ENCODE results near the gene IFITM10.

IFITM10 gene

DNA sequence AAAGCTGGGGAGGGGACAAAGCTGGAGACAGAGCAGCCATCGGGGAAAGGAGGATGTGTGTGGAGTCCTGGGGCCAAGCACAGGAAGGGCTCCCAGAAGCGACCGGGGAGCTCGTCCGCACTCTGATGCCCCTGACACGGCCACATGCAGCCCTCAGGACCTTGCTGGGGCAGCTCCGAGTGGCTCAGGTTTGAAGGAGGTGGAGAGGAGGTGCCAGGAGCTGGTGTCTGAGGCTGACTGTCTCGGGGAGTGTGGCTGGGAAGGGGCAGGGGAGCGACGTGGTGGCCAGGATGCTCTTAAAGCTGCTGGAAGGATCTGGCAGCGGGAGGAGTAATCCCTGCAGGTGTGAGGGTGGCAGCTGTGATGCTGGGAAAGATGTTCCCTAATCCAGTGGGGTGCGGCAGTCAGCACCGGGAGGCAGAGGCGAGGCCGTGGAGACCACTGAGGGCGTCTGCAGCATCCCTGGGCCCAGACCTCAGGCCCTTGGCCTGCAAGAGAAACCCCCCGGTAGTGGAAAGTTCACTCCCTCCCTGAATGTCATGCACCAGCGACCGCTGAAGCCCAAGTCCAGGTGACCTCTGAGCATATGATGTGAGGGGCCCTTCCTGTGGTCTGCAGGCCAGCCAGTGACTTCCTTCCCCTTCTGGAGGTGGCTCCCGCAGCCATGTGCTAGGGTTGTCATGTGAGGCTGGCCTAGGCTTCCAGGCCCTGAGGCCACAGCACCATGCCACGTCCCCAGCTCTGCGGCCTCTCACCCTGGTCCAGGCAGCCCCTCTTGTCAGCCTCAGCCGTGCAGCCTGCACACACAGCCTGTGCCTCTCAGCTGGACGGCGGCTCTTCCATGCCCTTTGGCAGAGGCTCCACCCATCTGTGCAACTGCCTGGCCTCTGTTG lies 30.6 kb upstream of the IFITM10 start:
- TF ChIP-seq, protein P1, sequence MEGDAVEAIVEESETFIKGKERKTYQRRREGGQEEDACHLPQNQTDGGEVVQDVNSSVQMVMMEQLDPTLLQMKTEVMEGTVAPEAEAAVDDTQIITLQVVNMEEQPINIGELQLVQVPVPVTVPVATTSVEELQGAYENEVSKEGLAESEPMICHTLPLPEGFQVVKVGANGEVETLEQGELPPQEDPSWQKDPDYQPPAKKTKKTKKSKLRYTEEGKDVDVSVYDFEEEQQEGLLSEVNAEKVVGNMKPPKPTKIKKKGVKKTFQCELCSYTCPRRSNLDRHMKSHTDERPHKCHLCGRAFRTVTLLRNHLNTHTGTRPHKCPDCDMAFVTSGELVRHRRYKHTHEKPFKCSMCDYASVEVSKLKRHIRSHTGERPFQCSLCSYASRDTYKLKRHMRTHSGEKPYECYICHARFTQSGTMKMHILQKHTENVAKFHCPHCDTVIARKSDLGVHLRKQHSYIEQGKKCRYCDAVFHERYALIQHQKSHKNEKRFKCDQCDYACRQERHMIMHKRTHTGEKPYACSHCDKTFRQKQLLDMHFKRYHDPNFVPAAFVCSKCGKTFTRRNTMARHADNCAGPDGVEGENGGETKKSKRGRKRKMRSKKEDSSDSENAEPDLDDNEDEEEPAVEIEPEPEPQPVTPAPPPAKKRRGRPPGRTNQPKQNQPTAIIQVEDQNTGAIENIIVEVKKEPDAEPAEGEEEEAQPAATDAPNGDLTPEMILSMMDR (IDR thresholded peaks at IDR 0.05; ENCODE audit: low read depth, low read length, missing control alignments), result no peak
- no peak overlapping the region for H3K4me3 ChIP-seq (ENCODE audit: low read depth, low read length)
- no peak for DNase-seq (ENCODE audit: low read depth)

DNA sequence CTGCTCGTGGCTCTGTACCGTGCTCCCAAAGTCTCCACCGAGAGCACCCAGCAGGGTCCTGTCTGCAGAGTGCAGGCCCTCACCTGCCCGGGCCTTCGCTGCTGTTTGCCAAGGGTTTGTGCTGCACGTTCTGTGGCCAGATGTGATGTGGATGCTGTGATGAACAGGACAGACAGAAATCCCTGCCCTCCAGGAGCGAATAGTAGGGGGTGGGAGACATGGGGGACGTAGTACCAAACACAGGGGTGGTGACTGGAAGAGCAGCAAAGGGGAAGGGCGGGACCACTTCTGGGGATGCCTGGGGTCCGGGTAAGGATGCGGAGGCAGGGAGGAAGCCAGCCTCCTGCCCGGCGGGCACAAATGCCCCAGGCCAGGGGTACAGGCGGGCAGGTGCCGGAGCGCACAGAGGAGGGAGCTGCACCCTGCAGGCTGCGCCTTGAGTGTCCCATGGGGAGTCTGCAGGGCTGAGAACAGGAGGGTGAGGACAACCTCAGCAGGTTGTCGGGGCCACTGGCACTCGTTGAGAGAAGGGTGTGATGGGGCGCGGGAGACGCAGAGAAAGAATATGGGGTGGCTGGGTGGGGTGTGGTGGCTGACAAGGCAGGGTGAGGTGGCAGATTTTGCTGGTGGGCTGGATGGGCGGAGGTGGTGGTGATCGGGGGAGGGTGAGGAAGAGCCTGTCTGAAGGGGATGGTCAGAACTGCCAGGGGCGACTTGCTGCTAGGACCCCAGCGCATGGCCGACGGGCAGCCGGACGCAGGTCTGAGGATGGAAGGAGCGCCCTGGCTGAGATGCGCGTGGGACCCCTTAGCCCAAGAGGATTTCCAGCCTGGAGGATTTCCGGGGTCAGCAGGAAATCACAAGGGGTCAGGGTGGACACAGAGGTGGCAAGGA lies 29.7 kb upstream of the IFITM10 start:
- no peak for DNase-seq (ENCODE audit: low read depth)
- H3K4me3 ChIP-seq (ENCODE audit: low read depth, low read length), result no peak overlapping the region
- TF ChIP-seq, protein P1 (IDR thresholded peaks at IDR 0.05; ENCODE audit: low read depth, low read length, missing control alignments), result no peak

- no peak for DNase-seq (ENCODE audit: low read depth)
- TF ChIP-seq, protein P1 (IDR thresholded peaks at IDR 0.05; ENCODE audit: low read depth, low read length, missing control alignments), result no peak
- no peak overlapping the region for H3K4me3 ChIP-seq (ENCODE audit: low read depth, low read length)
Observed at GRCh38 chr11:1779034-1779805, 28.8 kb upstream of the IFITM10 start.

- no peak overlapping the region for H3K4me3 ChIP-seq (ENCODE audit: low read depth, low read length)
- DNase-seq (ENCODE audit: low read depth), result no peak
- TF ChIP-seq, protein P1 (IDR thresholded peaks at IDR 0.05; ENCODE audit: low read depth, low read length, missing control alignments), result no peak
Observed at GRCh38 chr11:1778141-1778911, 27.9 kb upstream of the IFITM10 start.

DNA sequence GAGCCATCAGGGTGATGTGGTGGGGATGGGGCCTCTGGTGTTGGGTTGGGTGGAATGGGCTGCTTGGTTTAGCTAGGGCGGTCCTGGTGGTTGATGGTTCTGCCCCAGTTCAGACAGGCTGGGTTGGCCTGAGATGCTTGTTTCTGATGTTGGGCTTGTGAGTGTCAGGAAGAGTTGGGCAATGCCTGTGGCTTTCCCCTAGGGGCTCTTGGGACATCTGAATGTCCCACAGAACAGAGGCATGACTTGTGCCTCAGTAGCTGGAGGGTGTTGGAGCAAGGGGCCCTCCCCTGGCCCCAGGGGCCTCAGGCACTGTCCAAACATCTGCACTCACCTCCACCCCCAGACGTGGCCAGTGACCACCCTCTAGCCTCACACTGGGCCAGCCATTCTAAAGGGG lies 27.3 kb upstream of the IFITM10 start:
- H3K4me3 ChIP-seq (ENCODE audit: low read depth, low read length), result no peak overlapping the region
- TF ChIP-seq, protein P1 (IDR thresholded peaks at IDR 0.05; ENCODE audit: low read depth, low read length, missing control alignments), result no peak
- DNase-seq (ENCODE audit: low read depth), result no peak
